22Rv1 (cell line): ENCODE data around the gene FMN1.

Experiments
- ZFX ChIP-seq: fragments of 450-650 bp; IDR thresholded peaks from 2 replicates; pipeline ENCODE4 v1.6.1; 2017; ENCODE audit warnings: antibody characterized with exemption, borderline replicate concordance
- TF ChIP-seq, protein P1 (sequence below): fragments of 450-650 bp; IDR thresholded peaks from 2 replicates; pipeline ENCODE4 v1.5.1; 2017; ENCODE audit warnings: mild to moderate bottlenecking

- TF ChIP-seq, protein P1, sequence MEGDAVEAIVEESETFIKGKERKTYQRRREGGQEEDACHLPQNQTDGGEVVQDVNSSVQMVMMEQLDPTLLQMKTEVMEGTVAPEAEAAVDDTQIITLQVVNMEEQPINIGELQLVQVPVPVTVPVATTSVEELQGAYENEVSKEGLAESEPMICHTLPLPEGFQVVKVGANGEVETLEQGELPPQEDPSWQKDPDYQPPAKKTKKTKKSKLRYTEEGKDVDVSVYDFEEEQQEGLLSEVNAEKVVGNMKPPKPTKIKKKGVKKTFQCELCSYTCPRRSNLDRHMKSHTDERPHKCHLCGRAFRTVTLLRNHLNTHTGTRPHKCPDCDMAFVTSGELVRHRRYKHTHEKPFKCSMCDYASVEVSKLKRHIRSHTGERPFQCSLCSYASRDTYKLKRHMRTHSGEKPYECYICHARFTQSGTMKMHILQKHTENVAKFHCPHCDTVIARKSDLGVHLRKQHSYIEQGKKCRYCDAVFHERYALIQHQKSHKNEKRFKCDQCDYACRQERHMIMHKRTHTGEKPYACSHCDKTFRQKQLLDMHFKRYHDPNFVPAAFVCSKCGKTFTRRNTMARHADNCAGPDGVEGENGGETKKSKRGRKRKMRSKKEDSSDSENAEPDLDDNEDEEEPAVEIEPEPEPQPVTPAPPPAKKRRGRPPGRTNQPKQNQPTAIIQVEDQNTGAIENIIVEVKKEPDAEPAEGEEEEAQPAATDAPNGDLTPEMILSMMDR, result no peak
- no peak for TF ChIP-seq ZFX
These were observed 201.2 kb downstream of the FMN1 start for GRCh38 chr15:32993285-32993684.
